ENCODE results near the gene FAM174C.
A peak's percentile ranks its signal among the peaks of the same experiment; 100 is the strongest.

FAM174C gene

DNA sequence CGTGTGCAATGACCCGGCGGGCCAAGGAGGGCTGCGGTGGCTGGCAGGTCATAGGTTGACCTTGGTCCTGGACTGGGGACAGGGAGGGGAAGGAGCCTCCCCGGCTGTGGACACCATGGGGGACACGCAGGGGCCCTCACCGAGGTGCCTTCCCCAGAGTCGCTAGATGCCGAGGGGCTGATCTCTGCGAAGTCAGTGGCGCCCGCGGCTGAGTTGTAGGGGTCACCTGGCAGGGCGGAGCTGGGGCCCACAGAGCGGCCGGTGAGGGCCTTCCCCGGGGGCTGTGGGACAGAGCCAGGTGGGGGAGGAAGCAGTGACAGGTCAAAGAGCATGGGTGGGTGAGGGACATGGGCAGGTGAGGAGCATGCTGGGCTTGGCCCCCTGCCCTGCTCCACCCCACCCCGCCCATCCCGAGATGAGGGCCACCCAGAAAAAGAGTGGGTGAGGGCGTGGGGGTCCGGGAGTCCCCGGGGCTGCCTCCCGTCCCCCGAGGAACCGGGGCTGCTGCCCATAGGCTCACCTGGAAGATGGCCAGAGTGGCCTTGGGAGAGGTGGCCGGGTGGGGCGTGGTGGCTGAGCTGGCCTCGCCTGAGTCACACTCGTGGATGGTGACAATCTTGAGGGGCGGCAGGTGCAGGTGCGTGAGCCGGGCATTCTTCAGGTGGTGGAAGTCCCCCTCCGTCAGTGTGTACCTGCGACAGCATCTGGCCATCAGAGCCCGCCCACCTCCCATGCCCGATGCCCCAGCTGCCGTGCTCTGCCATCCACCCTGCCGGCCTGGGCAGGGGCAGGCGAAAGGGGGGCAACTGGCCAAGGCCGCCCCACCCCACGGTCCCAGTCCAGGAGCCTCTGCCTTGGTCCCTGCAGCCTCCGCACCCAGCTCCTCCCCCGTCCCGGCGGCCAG, 41.0 kb upstream of the FAM174C start:
- no peak for TF ChIP-seq CTCF (IDR thresholded peaks at IDR 0.05)
- Histone ChIP-seq H3K27ac (no peak overlapping the region), H3K4me3 (no peak overlapping the region)
- DNase-seq (ENCODE audit: low spot score): no peak

- no peak overlapping the region for H3K4me3 ChIP-seq
- DNase-seq (ENCODE audit: low spot score): no peak
These were observed 40.4 kb upstream of the FAM174C start for GRCh38 chr19:1234955-1235380.

GRCh38 chr19:1235625-1236538, 39.4 kb upstream of the FAM174C start:
- Histone ChIP-seq H3K27ac (no peak overlapping the region), H3K4me3 (no peak overlapping the region)
- TF ChIP-seq CTCF (IDR thresholded peaks at IDR 0.05): no peak
- DNase-seq (ENCODE audit: low spot score): no peak

More at GRCh38 chr19:1234955-1235380, 40.4 kb upstream of the FAM174C start:
- no peak for TF ChIP-seq CTCF (IDR thresholded peaks at IDR 0.05)
- no peak overlapping the region for H3K27ac ChIP-seq

DNA sequence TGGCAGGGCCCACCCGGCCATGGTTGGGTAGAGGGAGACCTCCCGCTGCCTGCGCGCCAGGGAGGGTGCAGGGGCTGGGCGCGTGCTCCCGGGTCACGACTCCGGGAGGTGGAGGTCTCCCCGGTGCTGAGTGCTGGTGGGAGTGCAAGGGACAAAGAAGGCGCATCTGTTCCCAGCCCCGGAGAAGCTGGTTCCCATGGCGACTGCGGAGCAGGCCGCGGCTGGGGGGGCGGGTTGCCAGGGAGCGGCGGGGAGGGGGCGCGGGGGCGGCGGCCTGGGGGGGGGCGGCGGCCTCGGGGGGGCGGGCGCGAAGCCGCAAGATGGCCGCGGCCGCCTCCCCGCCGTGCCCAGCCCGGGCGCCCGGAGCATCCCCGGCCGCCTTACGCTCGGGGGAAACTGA, 38.8 kb upstream of the FAM174C start:
- H3K4me3 ChIP-seq: peak overlapping the region; percentile 83
- TF ChIP-seq CTCF (IDR thresholded peaks at IDR 0.05): no peak
- no peak for DNase-seq (ENCODE audit: low spot score)
- H3K27ac ChIP-seq: peak overlapping the region in 1 of 2 donors; percentile 94

GRCh38 chr19:1237027-1237659, 38.2 kb upstream of the FAM174C start:
- peak overlapping the region; percentile 22 to 94 for H3K27ac ChIP-seq
- DNase-seq (ENCODE audit: low spot score): no peak
- no peak for TF ChIP-seq CTCF (IDR thresholded peaks at IDR 0.05)

DNA sequence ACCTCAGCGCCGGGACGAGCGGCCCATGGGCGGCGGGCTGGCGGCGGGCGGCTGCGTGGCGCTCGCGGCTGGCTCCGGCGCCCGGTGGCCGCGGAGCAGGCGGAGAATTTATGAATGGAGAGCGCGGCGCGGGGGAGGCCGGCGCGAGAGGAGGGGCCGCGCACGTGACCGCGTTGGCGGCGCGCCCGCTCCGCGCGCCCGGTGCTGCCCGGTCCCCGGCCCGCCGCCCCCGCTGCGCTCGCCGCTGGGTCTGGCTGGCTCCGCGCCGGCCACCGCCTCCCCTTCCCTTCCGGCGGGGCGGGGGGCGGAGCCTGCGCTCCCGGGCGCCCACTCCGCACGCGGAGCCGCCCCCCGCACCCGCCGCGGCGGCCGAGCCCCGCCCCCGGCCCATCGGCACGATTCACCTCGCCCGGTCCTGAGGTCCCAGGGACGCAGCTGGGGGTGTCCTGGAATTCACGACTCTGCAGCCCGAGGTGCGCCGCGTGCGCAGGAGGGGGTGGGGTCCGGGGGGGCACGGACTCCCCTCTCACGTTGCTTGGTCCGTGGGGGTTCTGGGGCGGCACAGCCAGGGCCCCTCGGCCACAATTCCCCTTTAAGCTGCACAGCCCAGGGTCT, 37.5 kb upstream of the FAM174C start, which contains the start of gene CBARP:
TSS of gene CBARP (minus strand) at position 252 of the 615 bp plus-strand sequence. CDS start 1,905 bp downstream, outside the sequence.
- TF ChIP-seq CTCF (IDR thresholded peaks at IDR 0.05): no peak
- H3K4me3 ChIP-seq: peak within 1 kb of the TSS; percentile 83
- DNase-seq (ENCODE audit: low spot score): no peak
- peak within 1 kb of the TSS; percentile 22 to 94 for H3K27ac ChIP-seq

More at GRCh38 chr19:1237027-1237659, 38.2 kb upstream of the FAM174C start:
- H3K4me3 ChIP-seq: peak overlapping the region; percentile 83
